KBM-7 (cell line): ENCODE results near the gene TRIB2.

Experiments used
- DNase-seq: peaks from one replicate; pipeline ENCODE4 v3.0.0-alpha.2; 2015
- in situ Hi-C: fragments of 300-500 bp; cut with MboI; formaldehyde crosslinking; loops from 2 replicates; pipeline ENCODE4 v1.14.3; 2020; ENCODE audit warnings: low sequenced_read_pairs, low pct_unique_long_range_greater_than_20kb, mixed read lengths

TRIB2 gene

DNA sequence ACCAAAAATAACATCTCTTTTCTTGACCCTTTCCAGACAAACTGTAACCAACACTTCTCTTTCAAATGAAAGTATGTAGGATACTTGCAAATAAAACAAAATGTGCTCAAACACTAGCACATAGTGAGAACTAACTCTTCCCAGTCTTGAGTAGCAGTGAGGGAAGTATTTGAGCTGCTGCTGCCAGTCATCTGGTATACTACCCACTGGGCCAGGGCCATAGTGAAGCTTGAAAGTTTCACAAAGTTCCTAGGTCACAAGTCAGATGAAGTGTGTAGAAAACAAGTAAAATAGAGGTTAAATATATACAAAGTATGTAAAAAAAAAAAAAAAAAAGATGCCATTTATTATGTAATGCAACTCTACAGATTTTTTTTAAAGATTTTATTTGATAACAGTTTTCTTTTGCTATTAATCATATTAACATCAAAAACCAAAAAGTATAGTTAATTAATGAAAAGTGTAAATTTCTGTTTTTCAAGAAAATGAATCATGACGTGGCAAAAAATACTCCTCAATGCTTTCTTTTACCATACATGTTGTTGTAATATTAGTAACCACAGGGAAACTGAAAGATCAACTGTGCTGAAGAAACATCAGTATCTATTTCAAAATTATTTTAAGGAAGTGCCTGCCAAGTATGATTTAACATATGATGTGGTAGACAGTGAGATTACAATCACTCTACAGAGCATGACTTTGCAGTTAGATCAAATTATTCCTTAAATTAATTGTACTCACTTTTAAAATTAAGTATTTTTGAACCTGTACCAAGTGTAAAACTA lies 21.6 kb upstream of the TRIB2 start:
- DNase-seq, result no peak
- in situ Hi-C loops, result no loop called here

DNA sequence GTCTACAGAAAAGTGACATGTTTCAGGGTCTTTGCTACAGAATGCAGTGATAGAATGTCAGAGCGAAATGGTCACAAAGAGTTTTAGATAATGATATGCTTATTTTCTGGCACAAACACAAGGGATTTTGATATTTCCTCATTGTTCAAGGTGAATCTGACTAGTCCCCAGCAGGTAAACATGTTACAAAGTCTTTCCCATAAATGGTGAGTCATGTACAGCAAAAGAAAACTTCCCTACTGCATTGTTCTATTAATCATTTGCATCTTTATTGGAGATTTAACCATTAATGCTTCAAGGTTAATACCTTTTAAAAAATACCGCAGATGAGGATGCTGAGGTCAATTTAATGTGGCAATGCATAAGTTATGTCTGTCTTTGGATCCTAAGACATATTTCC lies 19.1 kb upstream of the TRIB2 start:
- in situ Hi-C loops, result no loop called here
- no peak for DNase-seq

DNA sequence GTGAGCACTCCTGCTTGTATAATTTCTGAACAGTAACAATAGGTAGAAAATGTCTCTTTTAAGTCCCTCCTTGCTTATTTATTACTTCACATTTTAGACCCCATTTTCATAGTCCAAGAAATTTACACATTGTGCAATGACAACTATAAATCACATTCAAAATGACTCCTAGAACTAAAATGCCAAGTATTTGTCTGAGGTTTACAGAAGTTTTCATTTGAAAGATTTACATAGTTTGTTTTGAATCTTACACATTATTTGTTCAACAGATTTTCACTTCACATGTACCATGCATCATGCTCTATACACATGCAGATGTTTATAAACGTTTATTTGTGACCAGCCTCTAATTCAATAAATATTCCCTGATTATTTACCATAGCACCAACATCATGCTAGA lies 15.7 kb upstream of the TRIB2 start:
- DNase-seq, result no peak
- in situ Hi-C loops, result no loop called here

DNA sequence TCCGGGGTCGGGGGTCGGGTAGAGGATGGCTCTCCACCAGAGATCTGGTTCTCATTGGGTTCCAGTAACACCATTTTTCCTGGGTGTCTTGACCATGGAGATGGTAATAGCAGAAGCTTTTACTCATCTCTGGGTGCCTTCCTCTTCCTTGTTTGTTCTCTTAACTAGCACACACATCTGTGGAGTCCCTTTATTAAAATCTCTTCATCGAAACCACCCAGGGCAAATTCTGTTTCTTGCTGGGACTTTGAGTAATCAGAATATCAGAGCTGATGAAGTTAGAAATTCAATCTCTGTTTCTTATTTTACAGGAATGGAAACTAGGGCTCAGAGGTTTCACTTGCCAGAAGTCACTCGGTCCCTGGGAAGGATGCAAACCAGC lies 15.0 kb upstream of the TRIB2 start:
- DNase-seq, result no peak
- in situ Hi-C loops, result no loop called here

- in situ Hi-C loops, result no loop called here
- no peak for DNase-seq
Measured at GRCh38 chr2:12702168-12703121, 14.3 kb upstream of the TRIB2 start.

- in situ Hi-C loops, result no loop called here
- no peak for DNase-seq
Measured at GRCh38 chr2:12704378-12704777, 12.4 kb upstream of the TRIB2 start.

GRCh38 chr2:12705230-12705629 lies 11.5 kb upstream of the TRIB2 start:
- in situ Hi-C loops, result no loop called here

GRCh38 chr2:12705742-12706141 lies 11.0 kb upstream of the TRIB2 start:
- in situ Hi-C loops, result no loop called here
- no peak for DNase-seq

More at GRCh38 chr2:12705230-12705629, 11.5 kb upstream of the TRIB2 start:
- no peak for DNase-seq

DNA sequence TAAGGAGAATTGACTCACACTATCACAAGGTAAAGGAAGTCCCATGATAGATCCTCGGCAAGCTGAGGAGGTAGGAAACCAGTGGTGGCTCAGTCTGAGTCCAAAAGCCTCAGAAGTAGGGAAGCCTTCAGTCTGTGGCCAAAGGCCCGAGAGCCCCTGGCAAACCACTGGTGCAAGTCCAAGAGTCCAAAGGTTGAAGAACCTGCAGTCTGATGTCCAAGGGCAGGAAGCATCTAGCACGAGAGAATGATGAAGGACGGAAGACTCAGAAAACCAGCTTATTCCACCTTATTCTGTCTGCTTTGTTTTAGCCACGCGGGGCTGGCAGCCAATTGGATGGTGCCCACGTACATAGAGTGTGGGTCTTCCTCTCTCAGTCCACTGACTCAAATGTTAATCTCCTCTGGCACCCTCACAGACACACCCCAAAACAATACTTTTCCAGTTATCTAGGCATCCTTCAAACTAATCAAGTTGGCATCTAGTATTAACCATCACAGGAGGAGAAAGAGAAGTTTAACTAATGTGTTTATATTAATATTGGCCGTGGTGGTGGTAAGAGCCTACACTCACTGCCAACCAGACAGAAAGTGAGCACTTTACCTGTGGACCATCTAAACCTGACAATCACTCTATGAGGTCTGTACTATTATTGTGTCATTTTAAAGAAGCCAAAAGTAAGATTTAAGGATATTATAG lies 8.1 kb upstream of the TRIB2 start:
- no peak for DNase-seq
- in situ Hi-C loops, result no loop called here

DNA sequence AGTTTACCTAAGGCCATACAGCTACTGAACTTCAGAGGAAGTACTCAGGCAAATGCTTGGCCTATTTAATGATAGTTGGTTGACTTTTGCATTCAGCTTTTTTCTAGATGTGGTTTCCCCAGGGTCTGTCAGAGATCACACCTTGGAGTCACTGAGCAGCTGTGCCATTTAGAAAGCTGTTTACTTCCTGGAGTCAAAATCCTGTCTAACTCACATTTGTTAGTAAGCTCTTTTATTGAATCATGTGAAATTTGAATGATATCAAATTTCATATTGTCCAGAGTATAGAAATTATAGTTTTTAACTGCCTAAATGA lies 7.6 kb upstream of the TRIB2 start:
- in situ Hi-C loops, result no loop called here
- DNase-seq, result no peak

DNA sequence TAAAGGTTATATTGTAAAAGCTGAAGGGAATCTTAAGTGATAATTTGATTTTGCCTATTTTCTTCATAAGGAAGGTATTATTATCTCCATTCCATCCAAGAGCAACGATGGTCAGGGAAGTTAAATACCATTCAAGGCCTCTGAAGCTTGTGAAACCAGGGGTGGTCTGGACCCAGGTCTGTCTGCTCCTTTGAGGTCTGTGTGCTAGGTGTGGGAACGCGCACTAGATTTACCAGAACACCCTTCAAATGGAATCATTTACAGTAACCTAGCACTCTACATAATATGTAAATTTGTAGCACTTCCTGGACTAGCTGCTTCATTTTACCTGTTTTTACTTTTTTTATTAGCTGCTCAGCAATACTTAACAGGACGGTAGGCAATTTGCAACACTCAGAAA lies 6.4 kb upstream of the TRIB2 start:
- in situ Hi-C loops, result no loop called here
- DNase-seq, result no peak

- no peak for DNase-seq
- in situ Hi-C loops, result no loop called here
Measured at GRCh38 chr2:12711339-12711738, 5.4 kb upstream of the TRIB2 start.

DNA sequence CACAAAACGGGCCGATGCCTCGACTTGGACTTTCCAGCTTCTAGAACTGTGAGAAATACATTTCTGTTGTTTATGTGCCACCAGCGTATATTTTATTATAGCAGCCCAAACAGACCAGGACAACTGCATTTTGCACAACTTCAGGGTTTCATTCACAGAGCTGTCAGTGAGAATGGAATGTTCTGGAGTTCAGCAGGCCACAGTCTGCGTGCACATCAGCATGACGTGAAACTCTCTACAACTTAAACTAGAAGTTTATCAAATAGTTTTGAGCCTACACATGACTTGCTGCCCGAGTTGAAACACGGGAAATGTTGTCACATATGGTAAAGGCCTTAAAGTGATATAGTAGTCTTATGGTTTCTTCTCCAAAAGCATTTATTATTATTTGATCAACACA lies 3.9 kb upstream of the TRIB2 start:
- no peak for DNase-seq
- in situ Hi-C loops, result no loop called here

DNA sequence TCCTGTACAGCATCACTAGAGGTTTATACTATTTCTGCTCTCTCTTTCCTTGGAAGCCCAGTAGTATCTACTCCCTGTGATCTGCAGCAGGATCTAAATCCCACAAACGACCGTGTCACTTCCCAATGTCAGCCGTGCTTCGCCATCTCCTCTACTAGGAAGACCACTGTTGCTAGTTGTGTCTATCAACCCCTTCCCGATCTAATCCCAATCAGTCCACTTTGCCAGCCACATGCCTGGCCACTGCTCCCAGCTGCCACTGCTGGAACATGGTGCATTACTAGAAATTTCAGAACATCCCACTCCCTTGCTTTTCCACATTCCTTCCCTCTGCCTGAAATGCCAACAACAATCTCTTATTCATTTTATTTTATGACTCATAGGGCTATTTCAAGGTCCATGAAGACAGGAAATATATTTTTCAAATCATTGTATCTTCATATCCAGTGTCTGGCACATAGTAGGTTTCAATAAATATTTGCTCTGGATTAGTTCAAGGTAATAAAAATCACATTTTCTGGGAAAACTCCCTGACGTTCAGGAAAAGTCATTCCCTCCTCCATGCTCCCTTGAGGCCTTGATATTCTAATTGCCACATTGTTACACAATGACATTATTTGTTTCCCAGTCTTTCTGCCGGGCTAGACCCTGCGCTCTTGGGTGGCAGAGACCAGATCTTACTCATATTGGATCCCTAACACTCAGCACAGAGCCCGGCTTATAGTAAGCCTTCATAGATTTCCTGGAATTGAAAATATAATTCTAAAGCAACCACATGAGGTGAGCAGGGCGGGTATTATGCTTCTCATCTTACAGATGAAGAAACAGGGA lies 2.1 kb upstream of the TRIB2 start:
- DNase-seq, result no peak
- in situ Hi-C loops, result no loop called here

DNA sequence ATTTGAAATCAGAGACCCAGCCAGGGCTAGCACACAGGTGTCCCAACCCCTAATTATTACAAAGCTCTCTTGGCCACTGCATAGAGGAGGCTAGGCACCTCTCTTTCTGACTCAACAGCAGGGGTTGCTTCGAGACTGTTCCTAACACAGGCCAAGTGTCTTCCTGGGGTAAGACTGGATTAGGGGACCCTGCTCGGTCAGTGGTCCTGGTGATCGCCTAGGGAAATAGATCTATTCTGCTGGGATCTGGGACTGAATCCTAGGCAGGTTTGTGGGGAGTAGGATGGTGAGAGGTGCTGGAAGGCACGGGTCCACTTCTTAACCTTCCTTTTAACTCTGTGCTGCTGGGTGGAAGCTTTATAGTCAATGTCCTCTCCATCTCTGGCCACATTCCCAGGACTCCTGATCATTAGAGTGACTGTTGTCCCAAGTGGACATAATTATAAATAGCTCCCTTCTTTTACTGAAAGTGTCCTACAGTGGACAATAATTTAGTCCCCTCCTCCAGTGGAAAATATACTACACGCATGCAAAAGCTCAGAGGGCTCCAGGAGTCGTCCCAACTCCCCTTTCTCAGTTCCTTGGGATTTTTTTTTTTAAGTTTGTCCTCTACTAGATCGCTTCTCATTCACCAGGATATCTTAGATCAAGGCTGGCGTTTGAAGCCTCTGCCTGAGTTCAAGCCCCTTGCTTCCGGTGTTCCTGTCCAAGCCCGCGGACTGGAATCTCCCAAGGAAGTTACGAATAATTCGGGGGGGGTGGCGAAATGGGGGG lies 1.3 kb upstream of the TRIB2 start:
- no peak for DNase-seq
- in situ Hi-C loops, result no loop called here

DNA sequence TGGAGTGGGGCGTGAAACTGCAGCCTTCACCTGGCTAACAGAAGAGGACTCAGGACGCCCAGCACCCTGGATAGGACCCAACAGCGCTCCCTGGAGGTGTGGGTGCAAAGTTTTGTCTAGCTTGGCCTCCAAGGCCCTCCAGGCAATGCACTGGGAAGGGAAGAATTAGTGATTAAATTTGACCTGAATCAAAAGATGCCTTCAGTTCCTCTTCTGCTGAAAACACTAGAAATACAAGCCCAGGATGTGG lies 779 bp upstream of the TRIB2 start:
- in situ Hi-C loops, result no loop called here
- no peak for DNase-seq

- in situ Hi-C loops, result no loop called here
- peak; percentile 59 for DNase-seq
Measured at GRCh38 chr2:12717191-12718014, 667 bp downstream of the TRIB2 start.
